Spinal cord (tissue), 10 donors: ENCODE results near the gene ZBTB49. TPM values are rescaled to one million over a fixed set of nuclear protein-coding genes. Genes with fewer than 3 reads are reported as not detected.
A peak's percentile ranks its signal among the peaks of the same experiment; 100 is the strongest.

ENCODE experiments used
- DNase-seq, 6 donors: peaks; one replicate each; pipeline versions ENCODE4 v3.0.0 to v3.0.0-alpha.2; 2013 to 2015; ENCODE audit warnings: low spot score in 6 of 6, low read depth in 4 of 6
- H3K27ac ChIP-seq: one replicate; pipeline ENCODE4 v1.5.1; 2013; ENCODE audit warnings: low read depth, low read length, control low read depth
- H3K27me3 ChIP-seq: one replicate; pipeline ENCODE4 v1.6.1; 2013; ENCODE audit warnings: low read length; ENCODE audit not compliant: control insufficient read depth, insufficient read depth
- H3K36me3 ChIP-seq: one replicate; pipeline ENCODE4 v1.6.1; 2013; ENCODE audit warnings: low read length; ENCODE audit not compliant: control insufficient read depth, insufficient read depth
- H3K4me1 ChIP-seq: one replicate; pipeline ENCODE4 v1.6.1; 2013; ENCODE audit warnings: low read length; ENCODE audit not compliant: control insufficient read depth, insufficient read depth
- H3K4me3 ChIP-seq: one replicate; pipeline ENCODE4 v1.5.1; 2013; ENCODE audit warnings: low read depth, low read length, control low read depth
- H3K9me3 ChIP-seq: one replicate; pipeline ENCODE4 v1.6.1; 2013; ENCODE audit warnings: low read length; ENCODE audit not compliant: control insufficient read depth, insufficient read depth
- WGBS: methylation state at CpG from one replicate; pipeline ENCODE4 v1.1.5; 2013; ENCODE audit warnings: missing lambda C conversion rate; ENCODE audit not compliant: insufficient coverage; 5-methylcytosine and 5-hydroxymethylcytosine counted together
- polyA plus RNA-seq, 2 donors: library from polyadenylated mRNA; unstranded; fragments of 120-200 nt; gene quantifications; one replicate each; pipeline ENCODE4 v1.2.1, GENCODE V29; 2013; ENCODE audit not compliant: insufficient read length in 2 of 2
- total RNA-seq, 2 donors: library from RNA; depleted of rRNA in 1 of 2; stranded (reverse); fragments of 120-200 nt in 1 of 2; fragments of >200 nt in 1 of 2; gene quantifications; one replicate each; pipeline versions ENCODE4 v1.2.3 to v1.2.4, GENCODE V29; 2013 to 2014
- donor health status: healthy.

ZBTB49 gene
- total and polyA plus RNA-seq, 4 donors: 4.5 to 7.5 (median 6.5) TPM

GRCh38 chr4:4330794-4331193, 40.7 kb downstream of the ZBTB49 start:
- Histone ChIP-seq H3K27ac (no peak overlapping the region), H3K27me3 (no peaks in the 10 kb centered on the region), H3K9me3 (no peaks in the 10 kb centered on the region), H3K36me3 (no peaks in the 10 kb centered on the region), H3K4me3 (no peak overlapping the region), H3K4me1 (peaks cover 7% of the 10 kb centered on the region)
- WGBS: 88% methylated on average over 5 of the region's 5 CpGs
- no peak for DNase-seq

- Histone ChIP-seq H3K27me3 (no peaks in the 10 kb centered on the region), H3K9me3 (no peaks in the 10 kb centered on the region), H3K36me3 (no peaks in the 10 kb centered on the region), H3K4me3 (no peak overlapping the region), H3K27ac (no peak overlapping the region), H3K4me1 (peaks cover 4% of the 10 kb centered on the region)
- WGBS: no CpG with 5 or more reads among the region's 3 CpGs
- no peak for DNase-seq
These were observed 42.5 kb downstream of the ZBTB49 start for GRCh38 chr4:4332529-4332928.

- 65% methylated on average over 8 of the region's 11 CpGs for WGBS
- Histone ChIP-seq H3K27ac (no peak overlapping the region), H3K36me3 (no peaks in the 10 kb centered on the region), H3K4me1 (no peaks in the 10 kb centered on the region), H3K9me3 (no peaks in the 10 kb centered on the region), H3K4me3 (no peak overlapping the region), H3K27me3 (no peaks in the 10 kb centered on the region)
- no peak for DNase-seq
These were observed 43.2 kb downstream of the ZBTB49 start for GRCh38 chr4:4333265-4333706.

- Histone ChIP-seq H3K27me3 (no peaks in the 10 kb centered on the region), H3K4me1 (no peaks in the 10 kb centered on the region), H3K27ac (no peak overlapping the region), H3K9me3 (no peaks in the 10 kb centered on the region), H3K4me3 (no peak overlapping the region), H3K36me3 (no peaks in the 10 kb centered on the region)
- peak in 3 of 6 donors; percentile 17 to 83 (median 55) for DNase-seq
- WGBS: 74% methylated on average over 11 of the region's 21 CpGs
These were observed 44.9 kb downstream of the ZBTB49 start for GRCh38 chr4:4334798-4335520.

- Histone ChIP-seq H3K27ac (no peak overlapping the region), H3K27me3 (no peaks in the 10 kb centered on the region), H3K36me3 (no peaks in the 10 kb centered on the region), H3K4me3 (no peak overlapping the region), H3K4me1 (no peaks in the 10 kb centered on the region), H3K9me3 (no peaks in the 10 kb centered on the region)
- peak in 1 of 6 donors; percentile 54 for DNase-seq
- WGBS: 58% methylated on average over 7 of the region's 11 CpGs
These were observed 48.4 kb downstream of the ZBTB49 start for GRCh38 chr4:4338210-4339001.

- no peak overlapping the region for H3K27ac ChIP-seq
- DNase-seq: peak in 1 of 6 donors; percentile 27
- H3K9me3 ChIP-seq: no peaks in the 10 kb centered on the region
- no peaks in the 10 kb centered on the region for H3K27me3 ChIP-seq
- H3K4me3 ChIP-seq: no peak overlapping the region
- WGBS: 79% methylated on average over 19 of the region's 21 CpGs
- no peaks in the 10 kb centered on the region for H3K4me1 ChIP-seq
- no peaks in the 10 kb centered on the region for H3K36me3 ChIP-seq
These were observed 49.5 kb downstream of the ZBTB49 start for GRCh38 chr4:4339504-4340085.

GRCh38 chr4:4341861-4342650, 52.0 kb downstream of the ZBTB49 start:
- Histone ChIP-seq H3K36me3 (no peaks in the 10 kb centered on the region), H3K4me1 (no peaks in the 10 kb centered on the region), H3K27ac (no peak overlapping the region), H3K27me3 (no peaks in the 10 kb centered on the region), H3K9me3 (no peaks in the 10 kb centered on the region), H3K4me3 (no peak overlapping the region)
- DNase-seq: no peak
- WGBS: 98% methylated on average over 7 of the region's 9 CpGs

- Histone ChIP-seq H3K27me3 (no peaks in the 10 kb centered on the region), H3K4me1 (no peaks in the 10 kb centered on the region), H3K36me3 (no peaks in the 10 kb centered on the region), H3K9me3 (no peaks in the 10 kb centered on the region), H3K27ac (no peak overlapping the region), H3K4me3 (no peak overlapping the region)
- 54% methylated on average over 4 of the region's 5 CpGs for WGBS
- no peak for DNase-seq
These were observed 53.0 kb downstream of the ZBTB49 start for GRCh38 chr4:4343038-4343437.

- Histone ChIP-seq H3K27me3 (no peaks in the 10 kb centered on the region), H3K9me3 (no peaks in the 10 kb centered on the region), H3K4me1 (no peaks in the 10 kb centered on the region), H3K36me3 (no peaks in the 10 kb centered on the region), H3K4me3 (no peak overlapping the region), H3K27ac (no peak overlapping the region)
- WGBS: 93% methylated on average over 13 of the region's 14 CpGs
- DNase-seq: no peak
These were observed 55.0 kb downstream of the ZBTB49 start for GRCh38 chr4:4344915-4345527.
